Liver (tissue), 9 donors: Measurements from ENCODE around the gene ITGAE. TPM values are rescaled to one million over a fixed set of nuclear protein-coding genes. Genes with fewer than 3 reads are reported as not detected.

Experiments
- DNase-seq: peaks from one replicate; pipeline ENCODE4 v3.0.0-alpha.2; 2017; ENCODE audit warnings: low spot score
- H3K27ac ChIP-seq, 2 donors: one replicate each; pipeline ENCODE4 v1.7.0; 2013; ENCODE audit warnings: inconsistent platforms in 2 of 2, low read length in 2 of 2, control low read depth in 1 of 2, low read depth in 1 of 2, mild to moderate bottlenecking in 1 of 2
- H3K27me3 ChIP-seq, 4 donors: one replicate each; pipeline versions ENCODE4 v1.6.1 to v1.7.0; 2013; ENCODE audit warnings: low read length in 3 of 4, inconsistent platforms in 1 of 4, mild to moderate bottlenecking in 1 of 4, moderate library complexity in 1 of 4; ENCODE audit not compliant: control insufficient read depth in 4 of 4, insufficient read depth in 4 of 4
- H3K36me3 ChIP-seq, 4 donors: one replicate each; pipeline versions ENCODE4 v1.6.1 to v1.7.0; 2013; ENCODE audit warnings: low read length in 3 of 4, mild to moderate bottlenecking in 3 of 4, low read depth in 1 of 4, moderate library complexity in 1 of 4; ENCODE audit not compliant: control insufficient read depth in 4 of 4, insufficient read depth in 3 of 4
- H3K4me1 ChIP-seq, 4 donors: one replicate each; pipeline versions ENCODE4 v1.6.1 to v1.7.0; 2013; ENCODE audit warnings: low read length in 3 of 4, mild to moderate bottlenecking in 3 of 4, moderate library complexity in 1 of 4; ENCODE audit not compliant: control insufficient read depth in 4 of 4, insufficient read depth in 4 of 4
- H3K4me3 ChIP-seq, 3 donors: one replicate each; pipeline versions ENCODE4 v1.6.1 to v1.7.0; 2013; ENCODE audit warnings: low read length in 3 of 3, control low read depth in 1 of 3, low read depth in 1 of 3, mild to moderate bottlenecking in 1 of 3
- H3K9ac ChIP-seq, 2 donors: one replicate each; pipeline ENCODE4 v1.7.0; 2013; ENCODE audit warnings: low read length in 2 of 2, mild to moderate bottlenecking in 2 of 2, moderate library complexity in 2 of 2, control low read depth in 1 of 2, low read depth in 1 of 2
- H3K9me3 ChIP-seq, 4 donors: one replicate each; pipeline versions ENCODE4 v1.6.1 to v1.7.0; 2013; ENCODE audit warnings: low read length in 3 of 4; ENCODE audit not compliant: control insufficient read depth in 4 of 4
- ATF3 ChIP-seq: IDR thresholded peaks from 2 replicates; pipeline ENCODE4 v1.6.1; 2016; ENCODE audit warnings: antibody characterized with exemption
- CTCF ChIP-seq: fragments of 150-350 bp; IDR thresholded peaks from 2 replicates; pipeline ENCODE4 v1.5.1; 2017; ENCODE audit warnings: improper control_type of control experiment, low read depth, low read length; ENCODE audit not compliant: missing input control
- EGR1 ChIP-seq, 2 donors: IDR thresholded peaks; 2 replicates each; pipeline ENCODE4 v1.6.1; 2016 to 2018; ENCODE audit warnings: antibody characterized with exemption in 2 of 2, low read depth in 2 of 2
- FOXA1 ChIP-seq: IDR thresholded peaks from 2 replicates; pipeline ENCODE4 v1.6.1; 2016; ENCODE audit warnings: antibody characterized with exemption
- FOXA2 ChIP-seq: IDR thresholded peaks from 2 replicates; pipeline ENCODE4 v1.6.1; 2016; ENCODE audit warnings: antibody characterized with exemption
- GABPA ChIP-seq, 2 donors: IDR thresholded peaks in 1 of 2; conservative IDR thresholded peaks in 1 of 2; 2 replicates each; pipeline ENCODE4 v1.6.1; 2016; ENCODE audit warnings: antibody characterized with exemption in 2 of 2, mild to moderate bottlenecking in 1 of 2, moderate library complexity in 1 of 2
- HNF4A ChIP-seq, 2 donors: conservative IDR thresholded peaks; 2 replicates each; pipeline ENCODE4 v1.6.1; 2016; ENCODE audit warnings: antibody characterized with exemption in 2 of 2, mild to moderate bottlenecking in 2 of 2
- HNF4G ChIP-seq: IDR thresholded peaks from 2 replicates; pipeline ENCODE4 v1.6.1; 2016; ENCODE audit warnings: antibody characterized with exemption
- JUND ChIP-seq, 2 donors: IDR thresholded peaks; 2 replicates each; pipeline ENCODE4 v1.6.1; 2016; ENCODE audit warnings: antibody characterized with exemption in 2 of 2
- NR2F2 ChIP-seq: IDR thresholded peaks from 2 replicates; pipeline ENCODE4 v1.6.1; 2016; ENCODE audit warnings: antibody characterized with exemption
- RAD21 ChIP-seq, 2 donors: IDR thresholded peaks; 2 replicates each; pipeline ENCODE4 v1.6.1; 2016; ENCODE audit warnings: antibody characterized with exemption in 2 of 2, mild to moderate bottlenecking in 2 of 2
- RXRA ChIP-seq, 2 donors: IDR thresholded peaks; 2 replicates each; pipeline ENCODE4 v1.6.1; 2017 to 2018; ENCODE audit warnings: antibody characterized with exemption in 2 of 2, mild to moderate bottlenecking in 1 of 2
- SP1 ChIP-seq: IDR thresholded peaks from 2 replicates; pipeline ENCODE4 v1.6.1; 2018; ENCODE audit warnings: antibody characterized with exemption, mild to moderate bottlenecking
- TAF1 ChIP-seq: conservative IDR thresholded peaks from 2 replicates; pipeline ENCODE4 v1.6.1; 2016; ENCODE audit warnings: antibody characterized with exemption, mild to moderate bottlenecking
- ZBTB33 ChIP-seq: IDR thresholded peaks from 2 replicates; pipeline ENCODE4 v1.6.1; 2016; ENCODE audit warnings: antibody characterized with exemption
- WGBS: extraction: QIAGEN DNeasy Blood & Tissue Kit; methylation state at CpG from one replicate; pipeline ENCODE4 v1.1.7; 2013; 5-methylcytosine and 5-hydroxymethylcytosine counted together
- polyA plus RNA-seq, 2 donors: library from polyadenylated mRNA; stranded (reverse) in 1 of 2; unstranded in 1 of 2; fragments of 200-250 nt in 1 of 2; fragments of >200 nt in 1 of 2; fragmentation: Nextera tagmentation in 1 of 2; extraction: Ambion mirVana in 1 of 2; gene quantifications; one replicate each; pipeline versions ENCODE4 v1.2.1 to v1.2.3, GENCODE V29; 2013 to 2015
- total RNA-seq, 2 donors: library from RNA; depleted of rRNA; stranded (reverse); fragments of >200 nt; gene quantifications; one replicate each; pipeline ENCODE4 v1.2.3, GENCODE V29; 2014
- TF ChIP-seq, protein P1 (sequence below): IDR thresholded peaks from 2 replicates; pipeline ENCODE4 v1.6.1; 2016; ENCODE audit warnings: antibody characterized with exemption
- TF ChIP-seq, protein P2 (sequence below): IDR thresholded peaks from 2 replicates; pipeline ENCODE4 v1.6.1; 2016; ENCODE audit warnings: antibody characterized with exemption, mild to moderate bottlenecking
- donor health status: healthy.
- donor health status: healthy.
- donor health status: healthy.
- donor health status: healthy.
- donor health status: healthy.

ITGAE gene
- total and polyA plus RNA-seq, 4 donors = 6.5 to 17.7 (median 12.1) TPM

- Histone ChIP-seq H3K9ac (no peak overlapping the region), H3K36me3 (no peaks in the 10 kb centered on the region), H3K9me3 (no peaks in the 10 kb centered on the region), H3K4me1 (peaks cover 0 to 11% (median 3%) of the 10 kb centered on the region in 4 donors), H3K27me3 (no peaks in the 10 kb centered on the region), H3K4me3 (no peak overlapping the region), H3K27ac (no peak overlapping the region)
- no peak for DNase-seq
- WGBS = 77% methylated on average over 14 of the region's 14 CpGs
- TF ChIP-seq, protein P1, sequence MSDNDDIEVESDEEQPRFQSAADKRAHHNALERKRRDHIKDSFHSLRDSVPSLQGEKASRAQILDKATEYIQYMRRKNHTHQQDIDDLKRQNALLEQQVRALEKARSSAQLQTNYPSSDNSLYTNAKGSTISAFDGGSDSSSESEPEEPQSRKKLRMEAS = no peak
- TF ChIP-seq HNF4A (conservative IDR thresholded peaks at IDR 0.05) = no peak
- TF ChIP-seq GABPA (IDR thresholded peaks at IDR 0.05 in 1 of 2, conservative IDR thresholded peaks at IDR 0.05 in 1 of 2) = no peak
- TF ChIP-seq RAD21 (IDR thresholded peaks at IDR 0.05) = no peak
- no peak for TF ChIP-seq EGR1 (IDR thresholded peaks at IDR 0.05; ENCODE audit: low read depth in 2 of 2)
- no peak for TF ChIP-seq CTCF
- no peak for TF ChIP-seq ATF3
- TF ChIP-seq JUND (IDR thresholded peaks at IDR 0.05) = no peak
- TF ChIP-seq FOXA1 = no peak
- TF ChIP-seq RXRA (IDR thresholded peaks at IDR 0.05) = no peak
- no peak for TF ChIP-seq FOXA2
- no peak for TF ChIP-seq ZBTB33
Observed at GRCh38 chr17:3740611-3741073, 60.3 kb downstream of the ITGAE start.

DNA sequence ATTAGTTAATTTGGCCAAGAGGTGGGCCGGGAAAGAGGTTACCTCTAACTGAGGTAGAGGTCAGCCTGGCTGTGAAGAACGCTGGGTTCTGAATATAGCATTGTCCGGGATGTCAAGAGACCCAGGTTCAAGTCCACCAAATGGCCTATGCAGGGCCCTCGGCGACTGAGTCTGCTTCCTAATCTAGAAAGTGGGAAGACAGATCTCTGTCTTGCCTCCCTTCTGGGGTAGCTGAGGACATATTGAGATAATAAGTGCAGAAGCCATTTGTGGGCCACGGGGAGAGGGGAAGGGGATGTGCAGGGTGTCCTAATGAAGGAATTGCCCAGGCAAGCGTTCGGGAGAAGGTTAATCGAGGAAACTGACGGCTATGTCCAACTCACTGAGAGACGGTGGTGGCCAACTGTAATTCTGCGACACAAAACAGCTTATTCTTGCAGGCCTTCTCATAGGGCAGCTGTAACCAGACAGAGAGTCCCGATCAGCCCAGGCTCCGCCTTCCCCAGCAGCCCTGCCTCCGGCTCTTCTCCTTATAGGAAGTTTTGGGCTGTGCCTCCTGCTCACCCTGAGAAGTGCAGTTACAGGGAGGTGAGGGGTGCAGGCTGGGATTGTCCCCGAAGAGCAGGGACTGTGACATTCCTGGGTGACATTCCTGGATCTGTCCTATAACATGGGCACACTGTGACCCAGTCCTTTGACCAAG is 61.4 kb downstream of the ITGAE start:
- Histone ChIP-seq H3K4me1 (peaks cover 0 to 11% (median 4%) of the 10 kb centered on the region in 4 donors), H3K36me3 (no peaks in the 10 kb centered on the region), H3K9me3 (no peaks in the 10 kb centered on the region), H3K4me3 (no peak overlapping the region), H3K9ac (no peak overlapping the region), H3K27me3 (no peaks in the 10 kb centered on the region), H3K27ac (no peak overlapping the region)
- no peak for DNase-seq
- WGBS = 86% methylated on average over 16 of the region's 16 CpGs
- TF ChIP-seq NR2F2 (no peak), RXRA (IDR thresholded peaks at IDR 0.05) (no peak), TAF1 (no peak), GABPA (IDR thresholded peaks at IDR 0.05 in 1 of 2, conservative IDR thresholded peaks at IDR 0.05 in 1 of 2) (no peak), ATF3 (no peak), HNF4A (conservative IDR thresholded peaks at IDR 0.05) (no peak), HNF4G (no peak), ZBTB33 (no peak), SP1 (no peak), FOXA2 (no peak), EGR1 (IDR thresholded peaks at IDR 0.05; ENCODE audit: low read depth in 2 of 2) (no peak), RAD21 (IDR thresholded peaks at IDR 0.05) (no peak), FOXA1 (no peak)
- TF ChIP-seq, protein P1 = no peak
- TF ChIP-seq, protein P2, sequence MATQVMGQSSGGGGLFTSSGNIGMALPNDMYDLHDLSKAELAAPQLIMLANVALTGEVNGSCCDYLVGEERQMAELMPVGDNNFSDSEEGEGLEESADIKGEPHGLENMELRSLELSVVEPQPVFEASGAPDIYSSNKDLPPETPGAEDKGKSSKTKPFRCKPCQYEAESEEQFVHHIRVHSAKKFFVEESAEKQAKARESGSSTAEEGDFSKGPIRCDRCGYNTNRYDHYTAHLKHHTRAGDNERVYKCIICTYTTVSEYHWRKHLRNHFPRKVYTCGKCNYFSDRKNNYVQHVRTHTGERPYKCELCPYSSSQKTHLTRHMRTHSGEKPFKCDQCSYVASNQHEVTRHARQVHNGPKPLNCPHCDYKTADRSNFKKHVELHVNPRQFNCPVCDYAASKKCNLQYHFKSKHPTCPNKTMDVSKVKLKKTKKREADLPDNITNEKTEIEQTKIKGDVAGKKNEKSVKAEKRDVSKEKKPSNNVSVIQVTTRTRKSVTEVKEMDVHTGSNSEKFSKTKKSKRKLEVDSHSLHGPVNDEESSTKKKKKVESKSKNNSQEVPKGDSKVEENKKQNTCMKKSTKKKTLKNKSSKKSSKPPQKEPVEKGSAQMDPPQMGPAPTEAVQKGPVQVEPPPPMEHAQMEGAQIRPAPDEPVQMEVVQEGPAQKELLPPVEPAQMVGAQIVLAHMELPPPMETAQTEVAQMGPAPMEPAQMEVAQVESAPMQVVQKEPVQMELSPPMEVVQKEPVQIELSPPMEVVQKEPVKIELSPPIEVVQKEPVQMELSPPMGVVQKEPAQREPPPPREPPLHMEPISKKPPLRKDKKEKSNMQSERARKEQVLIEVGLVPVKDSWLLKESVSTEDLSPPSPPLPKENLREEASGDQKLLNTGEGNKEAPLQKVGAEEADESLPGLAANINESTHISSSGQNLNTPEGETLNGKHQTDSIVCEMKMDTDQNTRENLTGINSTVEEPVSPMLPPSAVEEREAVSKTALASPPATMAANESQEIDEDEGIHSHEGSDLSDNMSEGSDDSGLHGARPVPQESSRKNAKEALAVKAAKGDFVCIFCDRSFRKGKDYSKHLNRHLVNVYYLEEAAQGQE = no peak
